CD8-positive, alpha-beta memory T cell (primary cell): ENCODE data around the gene LPP. TPM values are rescaled to one million over a fixed set of nuclear protein-coding genes. Genes with fewer than 3 reads are reported as not detected.
A peak's percentile ranks its signal among the peaks of the same experiment; 100 is the strongest.

Experiments used
- CTCF ChIA-PET: fragments of 350-600 bp; sonication (Branson Sonifier 250); formaldehyde crosslinking; loops from one replicate; lab custom pipeline; 2021; ENCODE audit warnings: antibody characterized with exemption; lab: Charles Lee
- POLR2A ChIA-PET: fragments of 350-600 bp; sonication (Branson Sonifier 250); formaldehyde crosslinking; loops from one replicate; lab custom pipeline; 2021; ENCODE audit warnings: antibody characterized with exemption; lab: Charles Lee
- DNase-seq, 5 donors: peaks; one replicate each; pipeline versions ENCODE4 v3.0.0 to v3.0.0-alpha.2; 2020 to 2022; ENCODE audit warnings: mixed read lengths in 1 of 5
- H3K27ac ChIP-seq: one replicate; pipeline ENCODE4 v1.7.0; 2013; ENCODE audit warnings: low read depth, mild to moderate bottlenecking, low read length, moderate library complexity
- H3K27me3 ChIP-seq: 2 replicates; pipeline ENCODE4 v1.7.0; 2013; ENCODE audit warnings: low read length, mild to moderate bottlenecking; ENCODE audit not compliant: insufficient read depth, poor library complexity, severe bottlenecking
- H3K36me3 ChIP-seq: 2 replicates; pipeline ENCODE4 v1.7.0; 2013; ENCODE audit warnings: mild to moderate bottlenecking, low read length, moderate library complexity; ENCODE audit not compliant: insufficient read depth
- H3K4me1 ChIP-seq: 2 replicates; pipeline ENCODE4 v1.7.0; 2013; ENCODE audit warnings: mild to moderate bottlenecking, low read length, moderate library complexity; ENCODE audit not compliant: insufficient read depth
- H3K4me3 ChIP-seq: 2 replicates; pipeline ENCODE4 v1.7.0; 2013; ENCODE audit warnings: mild to moderate bottlenecking, low read length
- H3K9me3 ChIP-seq: 2 replicates; pipeline ENCODE4 v1.7.0; 2013; ENCODE audit warnings: mild to moderate bottlenecking, low read length
- H3K27ac Mint-ChIP-seq, 8 donors: one replicate each; pipeline ENCODE4 v1.8.0; 2020 to 2021; ENCODE audit warnings: mixed read lengths in 8 of 8, mild to moderate bottlenecking in 6 of 8, inconsistent platforms in 3 of 8, moderate library complexity in 3 of 8
- H3K27me3 Mint-ChIP-seq, 2 donors: one replicate each; pipeline ENCODE4 v1.8.0; 2020 to 2021; ENCODE audit warnings: mixed read lengths in 2 of 2, mild to moderate bottlenecking in 1 of 2, moderate library complexity in 1 of 2
- H3K36me3 Mint-ChIP-seq, 3 donors: one replicate each; pipeline ENCODE4 v1.8.0; 2020 to 2021; ENCODE audit warnings: mixed read lengths in 3 of 3, inconsistent platforms in 1 of 3, mild to moderate bottlenecking in 1 of 3
- H3K4me1 Mint-ChIP-seq, 3 donors: one replicate each; pipeline ENCODE4 v1.8.0; 2020 to 2021; ENCODE audit warnings: mixed read lengths in 3 of 3, inconsistent platforms in 1 of 3, mild to moderate bottlenecking in 1 of 3
- H3K4me3 Mint-ChIP-seq, 7 donors: one replicate each; pipeline ENCODE4 v1.8.0; 2020 to 2021; ENCODE audit warnings: mixed read lengths in 7 of 7, mild to moderate bottlenecking in 6 of 7, moderate library complexity in 4 of 7, inconsistent platforms in 2 of 7
- H3K9me3 Mint-ChIP-seq, 5 donors: one replicate each; pipeline ENCODE4 v1.8.0; 2020 to 2022; ENCODE audit warnings: mixed read lengths in 5 of 5, mild to moderate bottlenecking in 3 of 5, moderate library complexity in 2 of 5, inconsistent platforms in 1 of 5
- polyA plus RNA-seq: library from polyadenylated mRNA; unstranded; fragments of 300-500 nt; fragmentation: Illumina TruSeq; gene quantifications from one replicate; pipeline ENCODE4 v1.2.3, GENCODE V29; 2021
- total RNA-seq, 2 experiments: library from RNA; stranded (reverse); gene quantifications; one replicate each; pipeline ENCODE4 v1.2.3, GENCODE V29; 2021

The LPP gene
- total and polyA plus RNA-seq, 3 experiments from 2014 or later, result 13.4 to 23.5 (median 18.0) TPM

DNA sequence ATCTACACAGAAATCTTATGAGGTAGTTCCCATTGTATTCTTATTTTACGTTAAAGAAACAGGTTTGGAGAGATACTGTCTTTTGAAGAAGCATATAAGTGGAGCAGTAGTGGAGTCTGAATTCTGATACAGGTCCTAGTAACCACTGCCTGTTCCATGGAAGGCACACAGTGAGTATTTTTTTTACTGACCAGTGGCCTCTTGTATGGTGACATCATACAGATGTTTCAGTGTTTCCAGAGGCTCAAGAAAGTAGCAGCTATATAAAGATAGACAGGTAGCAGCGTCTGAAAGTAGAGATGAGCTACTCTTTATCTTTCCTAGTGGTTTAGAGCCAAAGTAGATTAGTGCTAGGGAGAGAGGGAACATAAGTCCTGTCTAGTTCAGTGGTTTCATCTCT, 173.5 kb downstream of the LPP start:
- Histone ChIP-seq H3K27me3 (no peaks in the 10 kb centered on the region), H3K4me3 (no peak overlapping the region), H3K9me3 (no peaks in the 10 kb centered on the region), H3K36me3 (no peaks in the 10 kb centered on the region), H3K27ac (no peak overlapping the region), H3K4me1 (peaks cover 25% of the 10 kb centered on the region)
- no peak overlapping the region for H3K4me3 Mint-ChIP-seq
- H3K27ac Mint-ChIP-seq, result no peak overlapping the region
- peaks cover 3 to 20% (median 8%) of the 10 kb centered on the region in 3 donors for H3K36me3 Mint-ChIP-seq
- CTCF ChIA-PET, result interaction anchor here (0.9 kb wide), 1 partner anchor 9 kb away, joined by 4 read pairs; no protein-coding TSS in a partner anchor
- H3K9me3 Mint-ChIP-seq, result peaks cover 0 to 4% (median 0%) of the 10 kb centered on the region in 5 donors
- H3K27me3 Mint-ChIP-seq, result no peaks in the 10 kb centered on the region
- H3K4me1 Mint-ChIP-seq, result peaks cover 42 to 75% (median 69%) of the 10 kb centered on the region in 3 donors
- DNase-seq, result no peak
- POLR2A ChIA-PET, result no interaction called here

DNA sequence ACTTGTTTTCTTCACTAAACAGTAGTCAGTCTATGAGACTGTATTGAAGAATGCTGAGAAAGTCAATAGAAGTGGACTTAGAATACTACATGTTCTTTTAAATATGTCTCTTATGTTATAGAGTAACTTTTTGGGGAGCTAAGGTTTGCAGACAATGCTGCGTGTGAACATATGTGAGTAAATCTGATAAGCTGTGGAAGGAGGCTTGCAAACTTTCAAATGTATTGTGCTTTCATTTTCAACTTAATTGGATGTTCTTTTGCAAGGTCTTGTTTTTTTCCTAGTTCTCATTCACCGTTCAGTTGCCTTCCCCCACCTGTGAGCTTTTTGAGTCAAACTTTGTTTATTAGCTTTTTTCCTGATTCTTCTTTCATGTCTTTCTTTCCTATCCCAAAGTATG, 176.2 kb downstream of the LPP start:
- peak overlapping the region in 4 of 7 donors; percentile 3 to 44 (median 10) for H3K4me3 Mint-ChIP-seq
- Histone ChIP-seq H3K27me3 (no peaks in the 10 kb centered on the region), H3K4me3 (no peak overlapping the region), H3K4me1 (peaks cover 9% of the 10 kb centered on the region), H3K9me3 (no peaks in the 10 kb centered on the region), H3K27ac (no peak overlapping the region), H3K36me3 (no peaks in the 10 kb centered on the region)
- H3K4me1 Mint-ChIP-seq, result peaks cover 19 to 54% (median 47%) of the 10 kb centered on the region in 3 donors
- H3K27ac Mint-ChIP-seq, result peak overlapping the region in 6 of 8 donors; percentile 0 to 51 (median 4)
- DNase-seq, result no peak
- ChIA-PET POLR2A (no interaction called here), CTCF (interaction anchor here (0.9 to 1.0 kb wide), 2 partner anchors 27 to 590 kb away, joined by 3 to 4 read pairs; no protein-coding TSS in a partner anchor)
- H3K27me3 Mint-ChIP-seq, result no peaks in the 10 kb centered on the region
- H3K36me3 Mint-ChIP-seq, result peaks cover 3 to 15% (median 7%) of the 10 kb centered on the region in 3 donors
- peaks cover 0 to 2% (median 0%) of the 10 kb centered on the region in 5 donors for H3K9me3 Mint-ChIP-seq

DNA sequence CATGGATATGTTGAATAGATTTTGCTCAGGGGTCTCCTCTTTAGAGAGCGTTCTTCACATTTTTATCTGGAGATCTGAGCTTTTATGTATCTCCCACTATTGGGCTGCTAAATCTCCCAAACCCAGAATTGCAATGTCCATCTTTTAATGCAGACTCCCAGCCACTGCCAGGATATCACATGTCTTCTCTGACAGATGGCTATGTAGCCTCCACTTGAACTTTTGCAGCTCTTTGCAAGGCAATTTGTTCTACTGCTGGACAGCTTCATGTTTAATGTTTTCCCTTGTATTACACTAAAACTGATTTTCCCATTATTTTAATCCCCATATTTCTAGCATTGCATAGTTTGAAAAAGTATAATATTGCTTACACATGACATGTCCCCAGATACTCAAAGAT, 177.2 kb downstream of the LPP start:
- Histone ChIP-seq H3K4me3 (no peak overlapping the region), H3K4me1 (peaks cover 9% of the 10 kb centered on the region), H3K27me3 (no peaks in the 10 kb centered on the region), H3K9me3 (no peaks in the 10 kb centered on the region), H3K36me3 (no peaks in the 10 kb centered on the region), H3K27ac (no peak overlapping the region)
- ChIA-PET CTCF (no interaction called here), POLR2A (no interaction called here)
- H3K27me3 Mint-ChIP-seq, result no peaks in the 10 kb centered on the region
- H3K4me1 Mint-ChIP-seq, result peaks cover 16 to 53% (median 51%) of the 10 kb centered on the region in 3 donors
- H3K4me3 Mint-ChIP-seq, result no peak overlapping the region
- H3K36me3 Mint-ChIP-seq, result peaks cover 1 to 14% (median 7%) of the 10 kb centered on the region in 3 donors
- no peak for DNase-seq
- no peaks in the 10 kb centered on the region for H3K9me3 Mint-ChIP-seq
- H3K27ac Mint-ChIP-seq, result peak overlapping the region in 1 of 8 donors; percentile 3

DNA sequence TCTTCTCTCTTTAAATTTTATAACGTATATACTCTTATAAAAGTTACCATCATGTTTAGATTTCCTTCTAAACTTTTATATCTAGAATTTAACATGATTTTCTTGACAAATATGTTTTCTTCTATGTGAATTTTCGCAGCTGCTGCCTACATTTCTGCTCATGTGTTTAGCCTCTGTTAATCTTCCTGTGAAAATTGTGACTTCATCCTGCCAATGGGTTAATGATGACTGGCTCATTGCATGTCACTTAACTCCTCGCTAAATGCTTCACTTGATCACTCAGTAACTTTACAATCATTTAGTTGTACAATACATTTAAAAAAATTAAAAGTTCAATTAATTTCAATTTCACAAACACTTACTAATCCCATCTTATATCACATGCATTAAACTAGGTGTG, 178.1 kb downstream of the LPP start:
- ChIA-PET POLR2A (no interaction called here), CTCF (no interaction called here)
- H3K4me1 Mint-ChIP-seq, result peaks cover 16 to 48% (median 45%) of the 10 kb centered on the region in 3 donors
- no peak overlapping the region for H3K4me3 Mint-ChIP-seq
- H3K36me3 Mint-ChIP-seq, result peaks cover 0 to 9% (median 7%) of the 10 kb centered on the region in 3 donors
- H3K27me3 Mint-ChIP-seq, result no peaks in the 10 kb centered on the region
- Histone ChIP-seq H3K4me1 (peaks cover 9% of the 10 kb centered on the region), H3K4me3 (no peak overlapping the region), H3K9me3 (no peaks in the 10 kb centered on the region), H3K27me3 (no peaks in the 10 kb centered on the region), H3K36me3 (no peaks in the 10 kb centered on the region), H3K27ac (no peak overlapping the region)
- DNase-seq, result no peak
- no peak overlapping the region for H3K27ac Mint-ChIP-seq
- no peaks in the 10 kb centered on the region for H3K9me3 Mint-ChIP-seq

DNA sequence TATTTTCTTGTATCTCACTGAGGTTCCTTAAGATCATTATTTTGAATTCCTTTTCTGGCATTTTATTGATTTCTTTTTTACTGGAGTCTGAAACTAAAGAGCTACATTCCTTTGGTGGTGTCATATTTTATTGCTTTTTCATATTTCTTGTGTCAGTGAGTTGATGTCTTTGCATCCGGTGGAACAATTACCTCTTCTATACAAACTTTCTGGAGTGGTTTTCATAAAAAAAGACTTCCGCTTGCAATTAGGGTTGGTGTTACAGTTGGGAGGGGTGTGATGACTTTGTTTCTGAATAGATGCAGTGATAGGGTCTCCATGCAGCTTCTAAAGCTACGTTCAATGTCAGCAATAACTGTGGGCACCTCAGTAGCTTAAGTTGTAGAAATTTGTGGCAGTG, 181.7 kb downstream of the LPP start:
- H3K4me3 ChIP-seq, result no peak overlapping the region
- peaks cover 0 to 13% (median 9%) of the 10 kb centered on the region in 3 donors for H3K36me3 Mint-ChIP-seq
- peaks cover 15% of the 10 kb centered on the region for H3K4me1 ChIP-seq
- no peaks in the 10 kb centered on the region for H3K9me3 Mint-ChIP-seq
- POLR2A ChIA-PET, result no interaction called here
- H3K27ac Mint-ChIP-seq, result no peak overlapping the region
- DNase-seq, result no peak
- no peaks in the 10 kb centered on the region for H3K27me3 Mint-ChIP-seq
- CTCF ChIA-PET, result no interaction called here
- H3K4me1 Mint-ChIP-seq, result peaks cover 35 to 61% (median 55%) of the 10 kb centered on the region in 3 donors
- peak overlapping the region in 1 of 7 donors; percentile 34 for H3K4me3 Mint-ChIP-seq
- no peaks in the 10 kb centered on the region for H3K9me3 ChIP-seq
- no peak overlapping the region for H3K27ac ChIP-seq
- no peaks in the 10 kb centered on the region for H3K36me3 ChIP-seq
- no peaks in the 10 kb centered on the region for H3K27me3 ChIP-seq

DNA sequence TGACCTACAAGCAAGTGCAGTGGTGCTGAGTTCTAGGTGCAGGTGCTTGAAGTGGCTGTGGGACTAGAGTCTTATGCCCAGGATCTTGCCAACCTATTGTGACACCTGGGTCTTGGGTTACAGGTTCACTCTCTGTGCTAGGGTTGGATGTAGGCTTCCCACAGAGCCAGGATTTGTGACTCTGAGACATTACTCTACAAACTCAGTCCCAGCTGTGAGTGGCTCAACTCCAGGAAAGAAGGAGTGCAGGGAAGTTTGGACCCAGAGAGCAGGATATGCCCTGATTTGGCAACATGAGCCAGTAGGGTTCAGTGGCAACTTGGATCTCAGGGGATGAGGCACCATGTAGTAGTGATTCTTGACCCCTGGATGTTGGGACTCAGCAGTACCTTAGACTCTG, 182.2 kb downstream of the LPP start:
- Mint-ChIP-seq H3K9me3 (no peaks in the 10 kb centered on the region), H3K36me3 (peaks cover 0 to 13% (median 9%) of the 10 kb centered on the region in 3 donors), H3K4me1 (peaks cover 33 to 61% (median 55%) of the 10 kb centered on the region in 3 donors), H3K27me3 (no peaks in the 10 kb centered on the region), H3K27ac (peak overlapping the region in 1 of 8 donors; percentile 44), H3K4me3 (no peak overlapping the region)
- Histone ChIP-seq H3K27ac (no peak overlapping the region), H3K27me3 (no peaks in the 10 kb centered on the region), H3K9me3 (no peaks in the 10 kb centered on the region), H3K4me1 (peaks cover 15% of the 10 kb centered on the region), H3K4me3 (no peak overlapping the region), H3K36me3 (no peaks in the 10 kb centered on the region)
- DNase-seq, result no peak
- POLR2A ChIA-PET, result no interaction called here
- CTCF ChIA-PET, result interaction anchor here (0.7 kb wide), 1 partner anchor 9 kb away, joined by 4 read pairs; no protein-coding TSS in a partner anchor

GRCh38 chr3:188337232-188337631, 183.3 kb downstream of the LPP start:
- Mint-ChIP-seq H3K4me1 (peaks cover 32 to 61% (median 58%) of the 10 kb centered on the region in 3 donors), H3K9me3 (no peaks in the 10 kb centered on the region), H3K4me3 (no peak overlapping the region), H3K27me3 (peaks cover 0 to 2% of the 10 kb centered on the region in 2 donors), H3K27ac (peak overlapping the region in 1 of 8 donors; percentile 66), H3K36me3 (peaks cover 0 to 13% (median 9%) of the 10 kb centered on the region in 3 donors)
- POLR2A ChIA-PET, result no interaction called here
- Histone ChIP-seq H3K36me3 (no peaks in the 10 kb centered on the region), H3K9me3 (no peaks in the 10 kb centered on the region), H3K4me1 (peaks cover 15% of the 10 kb centered on the region), H3K27ac (no peak overlapping the region), H3K4me3 (no peak overlapping the region), H3K27me3 (no peaks in the 10 kb centered on the region)
- CTCF ChIA-PET, result interaction anchor here (0.6 to 1.9 kb wide), 3 partner anchors 14 to 600 kb away, joined by 3 to 8 read pairs (median 4); no protein-coding TSS in a partner anchor
- DNase-seq, result no peak

DNA sequence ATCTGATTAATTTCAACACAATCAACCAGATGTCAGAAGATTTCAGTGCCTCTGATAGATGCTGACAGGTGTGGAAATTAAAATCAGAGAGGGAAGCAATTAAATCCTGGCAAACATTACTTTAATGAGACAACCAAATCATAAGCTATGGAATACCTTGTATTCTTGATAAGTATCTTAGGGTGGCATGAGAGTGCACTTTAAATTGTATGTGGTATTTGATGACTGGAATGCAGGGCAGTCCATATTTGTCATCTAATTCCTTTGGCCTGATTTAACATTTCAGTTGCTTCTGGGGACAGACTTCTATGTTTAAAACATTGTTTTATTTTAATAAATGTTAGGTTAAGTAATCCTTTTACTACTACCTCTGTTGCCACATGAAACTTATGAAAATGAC, 184.1 kb downstream of the LPP start:
- H3K27ac Mint-ChIP-seq, result peak overlapping the region in 1 of 8 donors; percentile 48
- peaks cover 0 to 2% of the 10 kb centered on the region in 2 donors for H3K27me3 Mint-ChIP-seq
- Histone ChIP-seq H3K4me1 (peaks cover 15% of the 10 kb centered on the region), H3K27ac (no peak overlapping the region), H3K9me3 (no peaks in the 10 kb centered on the region), H3K27me3 (no peaks in the 10 kb centered on the region), H3K4me3 (no peak overlapping the region), H3K36me3 (no peaks in the 10 kb centered on the region)
- H3K9me3 Mint-ChIP-seq, result no peaks in the 10 kb centered on the region
- H3K4me1 Mint-ChIP-seq, result peaks cover 32 to 61% (median 58%) of the 10 kb centered on the region in 3 donors
- POLR2A ChIA-PET, result no interaction called here
- CTCF ChIA-PET, result interaction anchor here (1.1 to 1.9 kb wide), 2 partner anchors 15 to 597 kb away, joined by 4 to 8 read pairs; no protein-coding TSS in a partner anchor
- no peak overlapping the region for H3K4me3 Mint-ChIP-seq
- peaks cover 0 to 11% (median 9%) of the 10 kb centered on the region in 3 donors for H3K36me3 Mint-ChIP-seq
- no peak for DNase-seq
